Tibial nerve (tissue), 4 donors: Measurements from ENCODE around the gene FBH1. TPM values are rescaled to one million over a fixed set of nuclear protein-coding genes. Genes with fewer than 3 reads are reported as not detected.
"Not testable (repeated sequence)": the region's sequence is repeated elsewhere in the genome, so short reads cannot be mapped to it uniquely, and the experiment has no call there.

Experiments used
- DNase-seq, 2 donors: peaks; one replicate each; pipeline ENCODE4 v3.0.0-alpha.2; 2019; ENCODE audit warnings: low spot score in 2 of 2
- H3K27ac ChIP-seq, 4 donors: fragments of 200-600 bp; sonication (generic) in 3 of 4; one replicate each; pipeline ENCODE4 v1.5.1; 2017 to 2019; ENCODE audit warnings: mild to moderate bottlenecking in 1 of 4
- H3K27me3 ChIP-seq, 2 donors: fragments of 200-600 bp; sonication (generic) in 1 of 2; one replicate each; pipeline versions ENCODE4 v1.5.1 to v1.6.0; 2017 to 2019
- H3K36me3 ChIP-seq, 3 donors: fragments of 200-600 bp; sonication (generic); one replicate each; pipeline ENCODE4 v1.5.1; 2018 to 2019
- H3K4me1 ChIP-seq, 4 donors: fragments of 200-600 bp; sonication (generic) in 3 of 4; one replicate each; pipeline ENCODE4 v1.5.1; 2017 to 2019
- H3K4me3 ChIP-seq, 4 donors: fragments of 200-600 bp; sonication (generic) in 3 of 4; one replicate each; pipeline ENCODE4 v1.5.1; 2017 to 2019; ENCODE audit warnings: mild to moderate bottlenecking in 1 of 4, moderate library complexity in 1 of 4
- H3K9me3 ChIP-seq, 4 donors: fragments of 200-600 bp; sonication (generic) in 3 of 4; one replicate each; pipeline ENCODE4 v1.5.1; 2017 to 2019
- CTCF ChIP-seq, 5 experiments: fragments of 200-600 bp in 3 of 5; fragments of 450-650 bp in 2 of 5; sonication (generic) in 3 of 5; IDR thresholded peaks; one replicate each; pipeline ENCODE4 v1.5.1; 2016 to 2019; ENCODE audit warnings: antibody characterized with exemption in 5 of 5, mild to moderate bottlenecking in 3 of 5, moderate library complexity in 2 of 5
- EP300 ChIP-seq, 2 donors: sonication (generic); formaldehyde crosslinking; IDR thresholded peaks; one replicate each; pipeline ENCODE4 v1.6.1; 2017; ENCODE audit warnings: antibody characterized with exemption in 2 of 2, mild to moderate bottlenecking in 1 of 2
- POLR2A ChIP-seq, 2 donors: fragments of 450-650 bp; IDR thresholded peaks; one replicate each; pipeline ENCODE4 v1.6.1; 2017; ENCODE audit warnings: antibody characterized with exemption in 2 of 2, mild to moderate bottlenecking in 2 of 2, moderate library complexity in 2 of 2
- WGBS, 2 donors: methylation state at CpG; one replicate each; pipeline ENCODE4 v1.1.5; 2018; 5-methylcytosine and 5-hydroxymethylcytosine counted together
- total RNA-seq, 4 donors: library from RNA; depleted of rRNA; stranded (reverse); fragments of >200 nt; gene quantifications; one replicate each; pipeline ENCODE4 v1.1.0, GENCODE V29; 2016

The FBH1 gene
- total RNA-seq, 4 donors from 2014 or later = 64.0 to 109 (median 96.6) TPM

DNA sequence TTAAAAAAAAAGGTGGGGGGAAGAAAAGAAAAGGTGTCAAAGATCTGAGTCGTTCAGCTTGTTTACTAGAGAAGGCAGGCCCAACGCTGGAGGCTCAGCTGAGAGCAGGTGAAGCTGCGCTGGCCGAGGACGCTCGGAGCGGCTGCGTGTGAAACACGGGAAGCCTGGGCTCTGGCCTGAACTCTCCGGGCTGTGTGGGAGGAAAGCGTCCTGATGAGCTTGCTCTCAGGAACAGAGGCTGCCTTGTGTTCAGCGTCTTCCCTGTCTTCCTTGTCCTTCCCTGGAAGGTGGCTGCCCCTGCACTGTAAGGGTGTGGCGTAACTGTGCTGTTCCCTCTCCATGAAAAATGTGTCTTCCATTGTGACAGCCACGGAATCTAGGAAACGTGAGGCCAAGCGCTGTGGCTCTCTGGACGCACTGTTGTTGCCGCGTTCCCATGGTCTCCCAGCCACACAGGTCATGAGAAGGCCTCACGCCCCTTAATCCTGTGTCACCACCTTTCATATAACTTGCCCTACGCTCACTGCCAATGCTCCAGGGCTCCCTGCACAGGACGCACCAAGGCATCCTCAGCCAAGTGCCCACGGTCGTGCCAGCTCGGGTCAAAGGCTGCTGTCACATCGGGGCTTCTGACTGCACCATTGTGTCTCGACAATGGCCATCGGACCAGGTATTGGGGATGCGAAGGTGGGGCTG is 71.5 kb downstream of the FBH1 start:
- TF ChIP-seq CTCF (IDR thresholded peaks at IDR 0.05) = no peak
- no peak for TF ChIP-seq EP300 (IDR thresholded peaks at IDR 0.05)
- no peak for TF ChIP-seq POLR2A (IDR thresholded peaks at IDR 0.05)
- H3K27ac ChIP-seq = no peak overlapping the region

GRCh38 chr10:5962358-5962940 is 72.4 kb downstream of the FBH1 start:
- WGBS, 2 donors = 93% methylated on average over 10 of the region's 10 CpGs
- H3K27ac ChIP-seq, DNase-seq, H3K36me3 ChIP-seq, H3K9me3 ChIP-seq, H3K4me1 ChIP-seq, H3K27me3 ChIP-seq, H3K4me3 ChIP-seq: not testable (repeated sequence)

More for the DNA sequence above, 71.5 kb downstream of the FBH1 start:
- Histone ChIP-seq H3K36me3 (peaks cover 0 to 9% (median 0%) of the 10 kb centered on the region in 3 donors), H3K4me1 (no peaks in the 10 kb centered on the region), H3K27me3 (no peaks in the 10 kb centered on the region), H3K9me3 (no peaks in the 10 kb centered on the region), H3K4me3 (no peak overlapping the region)
- no peak for DNase-seq
- 63 to 73% methylated on average over 23 to 29 of the region's 29 CpGs for WGBS, 2 donors

- Histone ChIP-seq H3K27ac (no peak overlapping the region), H3K4me1 (no peaks in the 10 kb centered on the region), H3K4me3 (no peak overlapping the region), H3K9me3 (no peaks in the 10 kb centered on the region), H3K36me3 (peaks cover 0 to 9% (median 0%) of the 10 kb centered on the region in 3 donors), H3K27me3 (no peaks in the 10 kb centered on the region)
- no peak for DNase-seq
- WGBS, 2 donors = 61 to 78% methylated on average over 2 to 5 of the region's 7 CpGs
- TF ChIP-seq EP300 (IDR thresholded peaks at IDR 0.05) = no peak
- no peak for TF ChIP-seq POLR2A (IDR thresholded peaks at IDR 0.05)
- TF ChIP-seq CTCF (IDR thresholded peaks at IDR 0.05) = no peak
These were observed 73.0 kb downstream of the FBH1 start for GRCh38 chr10:5963071-5963470.

GRCh38 chr10:5963591-5963990 is 73.5 kb downstream of the FBH1 start:
- 79 to 87% methylated on average over 10 of the region's 10 CpGs for WGBS, 2 donors
- Histone ChIP-seq H3K27me3 (no peaks in the 10 kb centered on the region), H3K9me3 (no peaks in the 10 kb centered on the region), H3K4me3 (no peak overlapping the region), H3K4me1 (no peaks in the 10 kb centered on the region), H3K36me3 (peaks cover 0 to 9% (median 0%) of the 10 kb centered on the region in 3 donors), H3K27ac (no peak overlapping the region)
- TF ChIP-seq POLR2A (IDR thresholded peaks at IDR 0.05) = no peak
- no peak for TF ChIP-seq EP300 (IDR thresholded peaks at IDR 0.05)
- DNase-seq = no peak

DNA sequence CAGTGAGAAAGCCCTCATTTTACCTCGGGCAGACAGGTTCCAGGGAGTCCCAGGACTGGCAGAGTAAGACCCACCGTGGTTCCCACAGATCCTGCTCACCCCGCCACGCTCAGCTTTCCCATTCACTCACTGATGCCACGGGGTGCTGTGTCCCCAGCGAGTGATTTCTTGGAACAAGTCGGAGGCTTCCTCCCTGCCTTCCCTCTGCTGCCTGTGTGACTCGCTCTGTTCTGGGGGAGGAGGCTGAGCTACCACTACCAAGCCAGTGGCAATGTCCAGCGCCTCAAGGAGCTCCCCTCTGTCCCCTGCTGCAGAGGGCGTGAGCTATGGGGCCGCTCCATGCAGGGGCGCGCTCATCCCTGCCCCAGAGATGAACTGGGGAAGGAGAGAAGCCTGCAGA is 74.7 kb downstream of the FBH1 start:
- H3K4me3 ChIP-seq = no peak overlapping the region
- no peaks in the 10 kb centered on the region for H3K9me3 ChIP-seq
- TF ChIP-seq EP300 (IDR thresholded peaks at IDR 0.05) (no peak), POLR2A (IDR thresholded peaks at IDR 0.05) (no peak), CTCF (IDR thresholded peaks at IDR 0.05) (no peak)
- no peaks in the 10 kb centered on the region for H3K4me1 ChIP-seq
- peaks cover 0 to 8% (median 0%) of the 10 kb centered on the region in 3 donors for H3K36me3 ChIP-seq
- WGBS, 2 donors = 81 to 85% methylated on average over 10 to 13 of the region's 13 CpGs
- no peak overlapping the region for H3K27ac ChIP-seq
- H3K27me3 ChIP-seq = no peaks in the 10 kb centered on the region
- no peak for DNase-seq

DNA sequence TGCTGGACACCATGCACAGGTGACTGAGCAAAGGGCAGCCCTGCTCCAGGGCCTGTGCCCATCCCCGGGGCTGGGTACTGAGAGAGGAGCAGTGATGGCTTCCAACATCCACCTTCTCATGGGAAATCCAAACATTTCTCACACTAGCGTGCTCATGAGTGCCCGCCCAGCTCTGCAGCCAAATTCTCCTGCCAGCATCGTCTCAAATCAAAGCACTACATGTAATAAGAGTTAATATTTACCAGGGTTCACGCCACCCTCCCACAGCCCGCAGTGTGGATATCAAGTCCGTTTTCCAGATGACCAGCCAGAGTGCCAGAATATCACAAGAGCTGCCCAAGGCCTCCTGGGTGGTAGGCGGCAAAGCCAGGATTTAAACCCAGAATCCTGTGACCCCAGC is 75.2 kb downstream of the FBH1 start:
- Histone ChIP-seq H3K4me1 (no peaks in the 10 kb centered on the region), H3K27me3 (no peaks in the 10 kb centered on the region), H3K4me3 (no peak overlapping the region), H3K9me3 (no peaks in the 10 kb centered on the region), H3K27ac (no peak overlapping the region), H3K36me3 (peaks cover 0 to 2% (median 0%) of the 10 kb centered on the region in 3 donors)
- TF ChIP-seq CTCF (IDR thresholded peaks at IDR 0.05) = no peak
- no peak for TF ChIP-seq EP300 (IDR thresholded peaks at IDR 0.05)
- TF ChIP-seq POLR2A (IDR thresholded peaks at IDR 0.05) = no peak
- 92 to 95% methylated on average over 5 to 8 of the region's 8 CpGs for WGBS, 2 donors
- DNase-seq = no peak
